K562 (cell line): ENCODE results near the gene TBC1D5. TPM values are rescaled to one million over a fixed set of nuclear protein-coding genes. Genes with fewer than 3 reads are reported as not detected.

Experiments used
- ATAC-seq: fragments of 200-7000 bp; cut with Tn5 transposase; 3 replicates; pipeline ENCODE4 v1.9.1; 2020; ENCODE audit warnings: moderate library complexity
- BruUV-seq: library from RNA; stranded (reverse); fragments of 400-500 nt; replicated peaks from 2 replicates; lab custom pipeline; 2021; lab: Mats Ljungman, UMichigan
- CTCF ChIA-PET: fragments of 300-600 bp; formaldehyde crosslinking; extraction: SDS; loops from one replicate; lab custom pipeline; 2021; ENCODE audit warnings: low intra/inter-chr PET ratio; lab: Yijun Ruan, JAX
- POLR2A ChIA-PET: fragments of 300-600, 350-650 bp; sonication (Branson Sonifier 250); formaldehyde crosslinking; extraction: SDS; loops from one replicate; lab custom pipeline; 2021; ENCODE audit warnings: antibody characterized with exemption, inconsistent platforms; lab: Yijun Ruan, JAX
- DNase-seq, 4 experiments: peaks; one replicate each; pipeline versions ENCODE4 v3.0.0 to v3.0.0-alpha.2; 2011 to 2018; ENCODE audit warnings: low spot score in 3 of 4, mixed read lengths in 3 of 4; ENCODE audit errors: extremely low read depth in 1 of 4
- FAIRE-seq: peaks from 2 replicates; lab custom pipeline; 2011; peaks lifted over from hg19 to GRCh38; lab: Jason Lieb, UNC
- H2AFZ ChIP-seq: 2 replicates; pipeline ENCODE4 v1.6.0; 2011; ENCODE audit warnings: low read depth, low read length, control low read depth, inconsistent platforms
- H3K27ac ChIP-seq: fragments of 200-600 bp; 3 replicates; pipeline ENCODE4 v1.8.0; 2011; ENCODE audit warnings: low read depth, mild to moderate bottlenecking, control low read depth, inconsistent platforms, low read length, moderate library complexity, mixed read lengths; ENCODE audit errors: extremely low read depth
- H3K27me3 ChIP-seq, 2 experiments: fragments of 300-600 bp in 1 of 2; 2 replicates in 1 of 2; 3 replicates in 1 of 2; pipeline versions ENCODE4 v1.6.0 to v1.8.0; 2011; ENCODE audit warnings: inconsistent platforms in 2 of 2, low read length in 2 of 2, mild to moderate bottlenecking in 1 of 2, mixed read lengths in 1 of 2, moderate library complexity in 1 of 2; ENCODE audit not compliant: control insufficient read depth in 2 of 2, insufficient read depth in 2 of 2
- H3K36me3 ChIP-seq: fragments of 300-600 bp; 3 replicates; pipeline ENCODE4 v1.8.0; 2011; ENCODE audit warnings: mild to moderate bottlenecking, low read length, inconsistent platforms; ENCODE audit not compliant: control insufficient read depth, insufficient read depth
- H3K4me1 ChIP-seq, 2 experiments: fragments of 200-600 bp in 1 of 2; replicated peaks in 1 of 2; 2 replicates in 1 of 2; 3 replicates in 1 of 2; pipeline versions ENCODE4 v1.5.1 to v1.8.0; 2011; ENCODE audit warnings: inconsistent platforms in 2 of 2, low read length in 2 of 2, mild to moderate bottlenecking in 1 of 2, mixed read lengths in 1 of 2, moderate library complexity in 1 of 2; ENCODE audit not compliant: control insufficient read depth in 2 of 2, insufficient read depth in 2 of 2
- H3K4me2 ChIP-seq: 2 replicates; pipeline ENCODE4 v1.6.1; 2011; ENCODE audit warnings: low read length, control low read depth, inconsistent platforms, mixed read lengths; ENCODE audit not compliant: insufficient read depth
- H3K4me3 ChIP-seq: fragments of 200-600 bp; sonication (generic), shearing (Covaris generic); 2 replicates; pipeline ENCODE4 v1.5.1; 2016; ENCODE audit warnings: control low read depth, inconsistent platforms
- H3K79me2 ChIP-seq: fragments of 200-600 bp; 3 replicates; pipeline ENCODE4 v1.8.0; 2011; ENCODE audit warnings: low read length, inconsistent platforms; ENCODE audit not compliant: control insufficient read depth, insufficient read depth
- H3K9ac ChIP-seq, 2 experiments: 2 replicates each; pipeline versions ENCODE4 v1.6.0 to v1.6.1; 2011; ENCODE audit warnings: low read depth in 2 of 2, low read length in 2 of 2, control low read depth in 1 of 2, inconsistent platforms in 1 of 2, mild to moderate bottlenecking in 1 of 2, mixed read lengths in 1 of 2; ENCODE audit not compliant: insufficient read depth in 1 of 2
- H3K9me1 ChIP-seq: one replicate; pipeline ENCODE4 v1.6.0; 2011; ENCODE audit warnings: inconsistent platforms, mild to moderate bottlenecking, low read length, moderate library complexity; ENCODE audit not compliant: control insufficient read depth, insufficient read depth
- H3K9me3 ChIP-seq: replicated peaks from 2 replicates; pipeline ENCODE4 v1.5.1; 2011; ENCODE audit warnings: low read depth, low read length, inconsistent platforms; ENCODE audit not compliant: control insufficient read depth, insufficient read depth
- H4K20me1 ChIP-seq: replicated peaks from 2 replicates; pipeline ENCODE4 v1.6.1; 2011; ENCODE audit warnings: low read length, inconsistent platforms, mixed read lengths; ENCODE audit not compliant: control insufficient read depth, insufficient read depth
- AFF4 ChIP-seq: sonication (generic); formaldehyde crosslinking; IDR thresholded peaks from 2 replicates; pipeline ENCODE4 v1.8.0; 2023; ENCODE audit warnings: mild to moderate bottlenecking, missing genetic modification reagents
- ARID1B ChIP-seq: fragments of 450-650 bp; IDR thresholded peaks from 2 replicates; pipeline ENCODE4 v1.6.1; 2016; ENCODE audit warnings: antibody characterized with exemption, mild to moderate bottlenecking, inconsistent platforms
- NFE2 ChIP-seq: IDR thresholded peaks from 2 replicates; pipeline ENCODE4 v1.6.1; 2014; ENCODE audit warnings: antibody characterized with exemption, low read depth
- ZNF280B ChIP-seq: fragments of 250-450 bp; sonication (Bioruptor Pico); IDR thresholded peaks from 2 replicates; pipeline ENCODE4 v1.5.1; 2021; ENCODE audit warnings: mild to moderate bottlenecking
- WGBS: fragments of 100-300 bp; shearing (Covaris generic); methylation state at CpG from one replicate; pipeline ENCODE4 v1.1.6; 2016; ENCODE audit warnings: low coverage, mixed read lengths; ENCODE audit not compliant: insufficient coverage; ENCODE audit errors: missing lambda C conversion rate; 5-methylcytosine and 5-hydroxymethylcytosine counted together
- in situ Hi-C: fragments of 300-500 bp; cut with MboI; formaldehyde crosslinking; loops from 4 replicates; pipeline ENCODE4 v1.15.0; 2018; ENCODE audit warnings: inconsistent platforms, mixed read lengths
- intact Hi-C: fragments of 100-400 bp; cut with micrococcal nuclease; formaldehyde crosslinking; loops from 2 replicates; pipeline ENCODE4 v1.14.2; 2022
- polyA plus RNA-seq, 8 experiments: library from polyadenylated mRNA; depleted of rRNA in 4 of 8; stranded (reverse) in 5 of 8; unstranded in 3 of 8; fragments of >200 nt; fragmentation: Nextera tagmentation in 2 of 8; fragmentation: Illumina TruSeq in 1 of 8; extraction: Ambion mirVana in 2 of 8; extraction: Trizol in 1 of 8; gene quantifications; 2 replicates each; pipeline versions ENCODE4 v1.2.1 to v1.2.3, GENCODE V29; 2011 to 2014; ENCODE audit warnings: inconsistent platforms in 1 of 8, missing spikeins in 1 of 8
- total RNA-seq, 7 experiments: library from RNA; depleted of rRNA in 6 of 7; stranded (reverse); fragments of >200 nt in 6 of 7; fragmentation: Illumina TruSeq in 2 of 7; extraction: Trizol in 2 of 7; gene quantifications; 2 replicates each; pipeline versions ENCODE4 v1.2.1 to v1.2.3, GENCODE V29; 2011 to 2021; ENCODE audit warnings: low replicate concordance in 1 of 7
- TF ChIP-seq, protein P1 (sequence below), 2 experiments: fragments of 450-650 bp in 1 of 2; sonication (generic) in 1 of 2; formaldehyde crosslinking in 1 of 2; IDR thresholded peaks; 2 replicates each; pipeline versions ENCODE4 v1.7.1 to v1.9.0; 2016 to 2022; ENCODE audit warnings: inconsistent platforms in 1 of 2, mild to moderate bottlenecking in 1 of 2, missing genetic modification reagents in 1 of 2

TBC1D5 gene
- total and polyA plus RNA-seq, 9 of the 15 experiments (the other 6 are each of a cell fraction or from before 2014, with no cell fraction given) = 2.9 to 38.1 (median 25.6) TPM

DNA sequence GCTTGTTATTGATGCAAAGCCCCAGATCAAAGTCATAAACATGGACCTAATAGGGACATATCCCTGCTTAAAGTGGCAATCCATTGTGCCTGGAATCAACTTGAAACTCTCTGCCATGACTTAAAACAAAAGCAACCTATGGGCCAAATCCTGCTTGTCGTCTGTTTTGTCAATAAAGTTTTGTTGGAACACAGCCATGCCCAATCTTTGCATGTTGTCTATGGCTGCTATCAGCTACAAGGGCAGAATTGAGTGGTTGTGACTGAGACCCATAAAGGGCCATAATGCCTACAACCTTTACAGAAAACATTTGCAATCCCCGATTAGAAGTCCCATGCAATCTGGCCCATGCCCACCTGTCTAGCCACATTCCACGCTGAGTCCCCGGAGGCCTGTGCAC lies 622.3 kb downstream of the TBC1D5 start:
- POLR2A ChIA-PET = no interaction called here
- 0% methylated on average over 4 of the region's 4 CpGs for WGBS
- no peaks in the 10 kb centered on the region for H3K9me1 ChIP-seq
- no peak overlapping the region for H3K27ac ChIP-seq
- no TSS peak for BruUV-seq
- ATAC-seq = no peak
- no peaks in the 10 kb centered on the region; the same call in 1 of the 2 replicates for H4K20me1 ChIP-seq
- intact Hi-C loops (no loop called here), in situ Hi-C loops (no loop called here)
- FAIRE-seq = no peak
- no peak for DNase-seq
- no peaks in the 10 kb centered on the region for H3K79me2 ChIP-seq
- no peak overlapping the region for H2AFZ ChIP-seq
- TF ChIP-seq AFF4 = no peak
- TF ChIP-seq ARID1B = no peak
- no peak for TF ChIP-seq ZNF280B (CRISPR knock-in tag)
- TF ChIP-seq, protein P1, sequence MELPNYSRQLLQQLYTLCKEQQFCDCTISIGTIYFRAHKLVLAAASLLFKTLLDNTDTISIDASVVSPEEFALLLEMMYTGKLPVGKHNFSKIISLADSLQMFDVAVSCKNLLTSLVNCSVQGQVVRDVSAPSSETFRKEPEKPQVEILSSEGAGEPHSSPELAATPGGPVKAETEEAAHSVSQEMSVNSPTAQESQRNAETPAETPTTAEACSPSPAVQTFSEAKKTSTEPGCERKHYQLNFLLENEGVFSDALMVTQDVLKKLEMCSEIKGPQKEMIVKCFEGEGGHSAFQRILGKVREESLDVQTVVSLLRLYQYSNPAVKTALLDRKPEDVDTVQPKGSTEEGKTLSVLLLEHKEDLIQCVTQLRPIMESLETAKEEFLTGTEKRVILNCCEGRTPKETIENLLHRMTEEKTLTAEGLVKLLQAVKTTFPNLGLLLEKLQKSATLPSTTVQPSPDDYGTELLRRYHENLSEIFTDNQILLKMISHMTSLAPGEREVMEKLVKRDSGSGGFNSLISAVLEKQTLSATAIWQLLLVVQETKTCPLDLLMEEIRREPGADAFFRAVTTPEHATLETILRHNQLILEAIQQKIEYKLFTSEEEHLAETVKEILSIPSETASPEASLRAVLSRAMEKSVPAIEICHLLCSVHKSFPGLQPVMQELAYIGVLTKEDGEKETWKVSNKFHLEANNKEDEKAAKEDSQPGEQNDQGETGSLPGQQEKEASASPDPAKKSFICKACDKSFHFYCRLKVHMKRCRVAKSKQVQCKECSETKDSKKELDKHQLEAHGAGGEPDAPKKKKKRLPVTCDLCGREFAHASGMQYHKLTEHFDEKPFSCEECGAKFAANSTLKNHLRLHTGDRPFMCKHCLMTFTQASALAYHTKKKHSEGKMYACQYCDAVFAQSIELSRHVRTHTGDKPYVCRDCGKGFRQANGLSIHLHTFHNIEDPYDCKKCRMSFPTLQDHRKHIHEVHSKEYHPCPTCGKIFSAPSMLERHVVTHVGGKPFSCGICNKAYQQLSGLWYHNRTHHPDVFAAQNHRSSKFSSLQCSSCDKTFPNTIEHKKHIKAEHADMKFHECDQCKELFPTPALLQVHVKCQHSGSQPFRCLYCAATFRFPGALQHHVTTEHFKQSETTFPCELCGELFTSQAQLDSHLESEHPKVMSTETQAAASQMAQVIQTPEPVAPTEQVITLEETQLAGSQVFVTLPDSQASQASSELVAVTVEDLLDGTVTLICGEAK (IDR thresholded peaks at IDR 0.05) = peak; percentile 87
- TF ChIP-seq, protein P1 (CRISPR knock-in tag; IDR thresholded peaks at IDR 0.05) = peak; percentile 84
- no peak for TF ChIP-seq NFE2
- CTCF ChIA-PET = no interaction called here
- no peaks in the 10 kb centered on the region for H3K4me1 ChIP-seq
- no peak overlapping the region for H3K4me3 ChIP-seq
- no peaks in the 10 kb centered on the region for H3K36me3 ChIP-seq
- H3K9me3 ChIP-seq = no peaks in the 10 kb centered on the region
- H3K27me3 ChIP-seq = peaks cover 0 to 5% of the 10 kb centered on the region in 2 experiments; a peak in 2 of 5 replicates
- no peak overlapping the region for H3K4me2 ChIP-seq
- no peak overlapping the region for H3K9ac ChIP-seq
